Activated T-helper 1 cell treated with anti-CD3 and anti-CD28 coated beads, Interleukin-2, amount 50 U/mL, for 16 hours (primary cell): Measurements from ENCODE around the gene SMOC1.

Experiments
- DNase-seq, 2 donors: peaks; one replicate each; pipeline ENCODE4 v3.0.0-alpha.2; 2020; ENCODE audit warnings: low read depth in 1 of 2, low spot score in 1 of 2

Gene SMOC1

DNA sequence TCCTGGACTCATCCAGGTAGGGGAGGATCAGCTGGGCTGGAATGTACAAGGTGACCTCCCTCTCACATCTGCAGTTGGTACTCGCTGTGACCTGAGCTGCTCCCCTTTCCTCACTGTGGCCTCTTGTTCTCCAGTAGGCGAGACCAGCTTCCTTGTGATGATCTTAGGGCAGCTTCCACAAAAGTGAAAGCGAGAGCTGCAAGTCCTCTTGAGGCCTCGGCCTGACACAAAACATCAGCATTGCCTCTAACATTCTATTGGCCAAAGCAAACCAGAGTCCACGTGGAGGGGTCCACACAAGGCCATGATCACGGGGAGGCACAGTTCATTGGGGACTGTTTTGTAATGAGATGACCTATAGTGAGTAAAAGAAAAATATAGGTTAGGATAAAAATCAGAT is 127.5 kb downstream of the SMOC1 start:
- no peak for DNase-seq

- DNase-seq, result no peak
Measured at GRCh38 chr14:70008284-70009262, 129.4 kb downstream of the SMOC1 start.

- DNase-seq, result no peak
Measured at GRCh38 chr14:70009961-70010360, 130.7 kb downstream of the SMOC1 start.

DNA sequence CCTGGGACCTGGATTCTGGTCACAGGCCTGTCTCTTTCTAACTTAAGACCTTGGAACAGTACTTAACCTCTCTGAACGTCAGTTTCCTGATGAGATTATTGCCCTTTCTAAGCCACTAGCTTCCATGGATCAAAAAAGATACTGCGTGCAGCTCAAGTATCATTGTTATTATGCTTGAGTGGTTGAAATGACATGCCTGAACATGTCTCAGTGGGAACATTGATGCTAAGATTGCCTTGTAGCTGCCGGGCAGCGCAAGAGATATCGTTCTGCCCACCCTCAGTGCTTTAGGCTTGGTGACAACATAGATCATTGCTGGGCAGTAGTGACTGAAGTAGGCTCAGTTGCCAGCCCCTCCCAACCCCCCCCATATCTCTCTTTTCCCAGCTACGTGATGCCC is 131.9 kb downstream of the SMOC1 start:
- no peak for DNase-seq

- no peak for DNase-seq
Measured at GRCh38 chr14:70011708-70012107, 132.5 kb downstream of the SMOC1 start.

DNA sequence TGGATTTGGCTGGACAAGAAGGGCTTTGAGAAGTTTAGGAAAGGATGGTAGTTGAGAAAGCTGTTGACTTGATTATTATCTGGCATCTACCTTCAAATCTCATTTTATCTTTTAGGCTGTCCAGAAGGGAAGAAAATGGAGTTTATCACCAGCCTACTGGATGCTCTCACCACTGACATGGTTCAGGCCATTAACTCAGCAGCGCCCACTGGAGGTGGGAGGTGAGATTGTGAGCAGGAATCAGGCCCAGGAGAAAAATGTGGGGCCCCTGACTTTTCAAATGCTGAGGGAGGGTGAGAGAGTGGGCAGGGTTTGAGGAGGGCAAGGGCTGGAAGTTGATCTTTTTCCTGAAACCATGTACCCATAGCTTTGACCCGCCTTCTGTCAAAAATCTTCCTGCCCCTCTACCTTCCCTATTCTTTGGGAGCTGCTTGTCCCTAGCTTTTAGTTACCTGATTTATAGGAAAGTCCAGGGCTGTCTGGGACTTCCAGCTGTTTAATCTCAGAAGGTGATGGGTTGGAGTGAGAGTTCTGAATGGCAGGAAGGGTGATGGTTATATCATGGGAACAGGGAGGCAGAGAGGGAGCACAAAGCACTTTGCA is 134.2 kb downstream of the SMOC1 start:
- DNase-seq, result no peak

DNA sequence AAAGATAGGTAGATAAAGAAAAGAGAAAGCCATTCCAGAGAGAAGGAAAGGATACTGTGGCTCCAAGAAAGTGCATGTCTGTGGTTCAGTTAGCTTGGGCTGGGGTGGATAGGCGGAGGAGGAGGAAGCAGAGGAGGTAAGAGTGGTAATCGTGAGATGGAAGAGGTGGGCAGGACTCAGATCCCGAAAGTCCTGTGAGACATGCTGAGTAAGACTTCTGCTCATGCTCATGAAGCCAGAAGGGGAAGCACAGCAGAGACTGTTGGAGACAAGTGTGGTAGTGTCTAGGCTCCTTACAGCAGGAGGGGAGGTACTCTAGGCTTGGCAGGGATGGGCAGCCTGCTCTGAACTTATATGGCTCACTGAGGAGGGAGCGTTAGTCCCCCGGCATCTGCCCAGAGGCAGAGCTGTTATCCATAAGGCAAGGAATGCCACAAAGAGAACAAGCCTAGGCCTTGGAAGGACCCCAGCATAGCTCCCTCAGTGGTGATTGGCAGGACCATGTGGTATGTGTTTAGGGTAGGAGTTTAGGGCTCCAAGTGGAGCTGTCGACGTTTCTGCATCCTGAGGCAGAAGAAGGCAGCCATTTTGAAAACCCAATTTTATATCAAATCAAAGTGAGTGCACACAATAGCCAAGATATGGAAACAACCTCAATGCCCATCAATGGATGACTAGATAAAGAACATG is 135.3 kb downstream of the SMOC1 start:
- no peak for DNase-seq

DNA sequence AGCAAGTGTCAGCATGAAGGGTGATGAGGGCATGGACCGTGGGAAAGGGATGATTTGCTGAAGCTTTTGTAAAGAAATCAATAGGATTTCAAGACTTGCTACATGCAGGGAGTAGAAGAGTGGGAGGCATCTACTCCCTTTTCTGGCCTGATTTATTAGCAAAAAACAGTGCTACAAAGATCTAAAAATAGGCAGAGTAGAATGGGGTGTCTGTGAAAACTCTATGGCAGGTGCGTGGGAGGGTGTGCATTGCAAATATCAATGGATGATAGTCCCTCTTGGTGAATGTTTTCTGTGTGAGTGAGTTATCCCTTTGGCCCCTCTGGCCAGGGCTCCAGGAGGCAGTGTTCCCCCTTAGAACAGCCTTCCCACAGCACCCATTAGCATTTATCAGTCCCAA is 139.0 kb downstream of the SMOC1 start:
- DNase-seq, result no peak

DNA sequence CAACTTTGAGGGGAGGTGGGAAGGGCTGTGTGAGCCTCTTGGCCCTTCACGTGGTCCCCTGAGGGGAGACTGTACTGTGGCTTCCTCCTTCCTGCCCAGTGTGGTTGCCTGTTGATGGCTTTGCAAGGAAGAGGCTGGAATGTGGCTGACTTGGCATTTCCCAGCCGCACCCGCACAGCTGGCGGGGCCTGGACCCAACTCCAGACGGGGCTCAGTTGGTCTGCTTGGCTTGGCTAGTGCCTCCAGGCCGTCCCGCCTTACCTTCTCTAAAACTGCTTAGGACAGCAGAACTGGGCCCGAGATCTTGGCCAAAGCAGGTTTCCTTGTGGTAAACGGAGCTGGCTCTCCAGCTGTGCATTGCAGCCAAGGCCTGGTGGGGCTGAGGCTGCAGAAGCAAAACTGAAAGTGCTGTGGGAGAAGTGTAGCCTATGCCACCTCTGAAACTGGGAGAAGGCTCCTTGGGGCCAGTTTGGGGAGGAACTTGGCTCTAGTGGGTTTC is 139.5 kb downstream of the SMOC1 start:
- no peak for DNase-seq

DNA sequence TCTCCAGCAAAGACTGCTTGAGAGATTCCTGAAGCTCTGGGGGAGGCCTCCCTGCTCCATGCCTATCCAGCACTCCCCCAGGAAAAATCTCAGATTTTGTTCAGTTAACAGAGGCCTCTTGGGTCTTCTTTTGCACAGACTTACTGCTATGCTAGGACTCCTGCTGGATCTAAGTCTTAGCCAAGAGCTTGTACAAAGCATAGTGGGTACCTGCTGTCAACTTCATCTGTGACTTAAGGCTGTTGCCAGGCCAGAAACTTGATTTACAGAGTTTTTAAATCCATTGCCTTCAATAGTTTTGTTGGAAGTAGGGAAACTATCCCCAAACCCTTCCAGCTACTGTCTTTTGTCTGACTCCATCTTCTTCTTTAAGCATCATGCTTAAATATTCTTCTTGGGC is 140.5 kb downstream of the SMOC1 start:
- no peak for DNase-seq

DNA sequence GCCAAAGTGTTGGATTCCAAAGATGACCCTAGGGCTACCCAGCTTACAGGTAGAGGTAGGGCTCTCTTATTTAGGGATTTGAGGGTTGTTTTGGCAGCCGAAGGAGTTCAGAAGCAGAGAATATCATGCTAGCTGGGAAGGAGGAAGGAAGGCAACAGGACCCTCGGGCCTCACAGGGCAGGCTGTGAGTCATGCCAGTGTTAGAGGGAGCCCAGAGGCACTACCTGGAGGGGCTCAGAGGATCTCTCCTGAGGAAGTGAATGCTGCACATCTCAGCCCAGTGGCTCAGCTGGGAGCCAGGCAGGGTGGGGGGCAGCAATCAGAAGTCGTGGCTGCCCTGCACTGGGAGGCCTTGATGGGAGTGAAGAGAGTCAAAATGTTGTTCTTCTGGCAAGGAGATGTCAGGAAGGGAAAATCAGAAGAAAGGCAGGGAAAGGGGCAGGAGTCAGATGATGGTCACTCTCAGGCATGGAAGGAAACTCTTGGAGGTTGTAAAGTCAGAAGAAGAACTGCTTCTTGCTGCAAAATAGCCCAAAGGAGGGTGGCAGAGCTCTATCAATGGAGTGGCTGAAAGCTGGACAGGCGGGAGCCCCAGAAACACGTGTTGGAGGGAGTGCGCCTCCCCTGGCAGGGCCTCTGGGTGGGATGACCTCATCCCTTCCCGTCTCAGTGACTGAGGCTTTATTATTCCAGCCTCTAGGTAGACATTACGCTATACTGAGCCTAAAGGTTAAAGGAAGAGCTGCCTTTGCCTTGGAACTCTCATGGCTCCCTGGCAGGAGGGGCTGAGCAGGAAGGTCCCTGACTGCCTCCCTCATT is 141.3 kb downstream of the SMOC1 start:
- DNase-seq, result no peak

DNA sequence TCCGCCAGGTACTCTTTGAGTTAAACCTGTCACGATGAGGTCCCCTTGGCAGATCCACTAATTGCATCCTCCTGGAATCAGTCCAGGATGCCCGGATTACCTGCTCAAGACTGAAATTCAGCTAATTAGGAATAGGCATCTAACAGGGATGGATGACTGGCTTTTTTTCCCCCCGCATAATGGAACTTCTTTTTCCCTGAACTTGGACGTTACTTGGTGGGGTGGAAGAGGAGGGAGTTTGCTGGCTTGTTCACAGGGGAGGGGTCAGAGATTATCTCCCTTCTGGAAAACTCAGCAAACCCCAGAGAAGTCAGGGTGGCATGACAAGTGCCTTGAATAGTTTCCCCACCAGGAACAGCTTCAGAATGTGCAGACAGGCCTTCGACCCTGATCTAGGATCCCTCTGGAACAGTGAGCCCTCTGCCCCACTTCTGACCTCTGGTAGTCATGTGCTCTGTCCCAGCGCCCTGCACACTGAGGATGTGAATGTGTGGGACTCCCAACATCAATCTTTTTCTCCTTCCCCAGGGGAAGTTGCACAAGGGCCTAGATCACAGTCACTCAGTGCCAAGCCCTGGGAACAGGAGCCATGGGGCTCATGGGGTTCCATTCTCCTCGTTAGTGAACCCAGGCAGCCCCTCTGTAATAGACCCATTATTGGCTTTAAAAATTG is 142.5 kb downstream of the SMOC1 start:
- DNase-seq, result no peak

DNA sequence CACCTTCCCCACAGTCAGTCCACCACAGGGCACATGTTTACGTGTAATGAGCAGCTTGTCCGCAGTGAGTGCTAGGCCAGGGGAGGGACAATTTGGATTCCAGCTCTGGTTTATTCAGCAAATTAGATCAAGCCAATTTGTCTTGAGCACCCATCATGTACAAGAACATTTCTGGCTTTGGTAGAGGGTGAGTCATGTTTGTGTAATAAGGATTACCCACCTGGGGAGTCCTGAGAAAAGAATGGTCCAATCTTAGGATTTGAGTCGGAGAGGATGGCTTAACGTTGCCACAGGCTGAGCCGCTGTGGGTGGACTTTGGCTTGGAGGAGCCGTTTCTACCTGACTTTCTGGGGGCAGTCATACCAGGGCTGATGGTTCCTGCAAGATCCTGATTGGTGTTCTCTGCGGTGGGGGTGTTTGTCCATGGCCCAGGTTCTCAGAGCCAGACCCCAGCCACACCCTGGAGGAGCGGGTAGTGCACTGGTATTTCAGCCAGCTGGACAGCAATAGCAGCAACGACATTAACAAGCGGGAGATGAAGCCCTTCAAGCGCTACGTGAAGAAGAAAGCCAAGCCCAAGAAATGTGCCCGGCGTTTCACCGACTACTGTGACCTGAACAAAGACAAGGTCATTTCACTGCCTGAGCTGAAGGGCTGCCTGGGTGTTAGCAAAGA is 143.7 kb downstream of the SMOC1 start:
- DNase-seq, result no peak

DNA sequence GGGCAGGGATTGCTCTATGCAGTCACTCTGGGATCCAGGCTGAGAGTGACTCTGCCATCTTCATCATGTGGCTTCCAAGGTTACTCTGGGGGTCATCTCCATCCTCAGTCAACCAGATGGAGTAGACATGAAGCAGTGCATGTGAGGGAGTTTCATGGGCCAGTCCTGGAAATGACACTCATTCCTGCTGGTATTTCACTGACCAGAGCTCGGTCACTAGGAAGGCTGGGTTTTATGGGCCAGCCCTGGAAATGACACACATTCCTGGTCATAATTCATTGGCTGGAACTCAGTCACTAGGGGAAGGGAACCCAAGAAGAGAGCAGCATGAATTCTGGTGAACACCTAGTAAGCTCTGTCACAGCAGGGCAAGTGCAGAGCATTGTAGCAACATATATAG is 144.7 kb downstream of the SMOC1 start:
- DNase-seq, result no peak

- peak; percentile 12 to 19 for DNase-seq
Measured at GRCh38 chr14:70027785-70028428, 148.7 kb downstream of the SMOC1 start.

- no peak for DNase-seq
Measured at GRCh38 chr14:70029296-70030132, 150.3 kb downstream of the SMOC1 start.

GRCh38 chr14:70032016-70032415 is 152.8 kb downstream of the SMOC1 start:
- DNase-seq, result no peak

GRCh38 chr14:70032447-70032846 is 153.2 kb downstream of the SMOC1 start:
- DNase-seq, result no peak
